ENCODE data around the gene PRKG1. TPM values are rescaled to one million over a fixed set of nuclear protein-coding genes. Genes with fewer than 3 reads are reported as not detected.
A peak's percentile ranks its signal among the peaks of the same experiment; 100 is the strongest.
"Not testable (repeated sequence)": the region's sequence is repeated elsewhere in the genome, so short reads cannot be mapped to it uniquely, and the experiment has no call there.

PRKG1 gene
- polyA plus RNA-seq, 1 donor = 38.2 TPM

- DNase-seq (ENCODE audit: low read depth) = no peak
Measured at GRCh38 chr10:52208365-52208764, 1134.1 kb downstream of the PRKG1 start.

DNA sequence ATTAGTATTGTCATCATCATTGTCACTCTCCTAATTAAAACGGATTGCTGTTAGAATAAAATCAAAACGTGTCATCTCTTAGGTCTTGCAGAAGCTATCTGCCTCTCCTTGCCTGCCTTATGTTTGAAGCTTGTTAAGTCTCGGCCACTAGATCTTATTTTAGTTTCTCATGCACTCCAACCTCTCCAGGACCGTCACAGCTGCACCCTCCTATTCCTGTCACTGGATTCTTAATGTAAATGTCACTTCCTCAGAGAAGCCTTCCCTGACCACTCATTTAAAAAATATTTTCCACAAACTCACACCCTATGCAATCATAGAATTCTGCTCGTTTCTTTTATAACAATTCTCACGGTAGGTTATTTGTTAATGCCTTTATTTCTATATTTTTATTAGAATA lies 1135.9 kb downstream of the PRKG1 start:
- no peak for DNase-seq (ENCODE audit: low read depth)

- no peak for DNase-seq (ENCODE audit: low read depth)
Measured at GRCh38 chr10:52212062-52212461, 1137.8 kb downstream of the PRKG1 start.

GRCh38 chr10:52212802-52213201 lies 1138.5 kb downstream of the PRKG1 start:
- DNase-seq (ENCODE audit: low read depth) = no peak

- DNase-seq (ENCODE audit: low read depth) = no peak
Measured at GRCh38 chr10:52213321-52213752, 1139.0 kb downstream of the PRKG1 start.

- peak; percentile 77 for DNase-seq (ENCODE audit: low read depth)
Measured at GRCh38 chr10:52215745-52216361, 1141.6 kb downstream of the PRKG1 start.

DNA sequence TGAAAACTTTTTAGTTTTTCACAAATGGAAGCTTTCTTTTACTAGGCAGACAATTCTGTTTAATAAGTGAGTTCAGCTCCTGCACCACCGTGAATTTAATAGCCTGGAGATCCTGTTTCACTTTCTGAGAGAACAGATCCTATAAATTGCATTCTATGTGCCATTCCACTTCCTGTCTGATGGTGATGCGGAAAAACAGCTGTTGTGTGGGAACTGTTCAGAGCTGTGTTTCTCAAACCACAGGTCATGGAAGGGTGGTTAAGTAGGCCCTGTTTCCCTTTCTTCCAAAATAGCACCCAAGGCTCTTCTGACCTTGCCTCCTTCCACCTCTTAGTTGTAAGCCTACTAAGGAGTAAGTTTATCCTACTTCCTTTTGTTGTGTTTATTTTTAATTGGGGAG lies 1142.6 kb downstream of the PRKG1 start:
- no peak for DNase-seq (ENCODE audit: low read depth)

- DNase-seq (ENCODE audit: low read depth) = no peak
Measured at GRCh38 chr10:52217531-52217930, 1143.2 kb downstream of the PRKG1 start.

GRCh38 chr10:52220947-52221346 lies 1146.7 kb downstream of the PRKG1 start:
- no peak for DNase-seq (ENCODE audit: low read depth)

DNA sequence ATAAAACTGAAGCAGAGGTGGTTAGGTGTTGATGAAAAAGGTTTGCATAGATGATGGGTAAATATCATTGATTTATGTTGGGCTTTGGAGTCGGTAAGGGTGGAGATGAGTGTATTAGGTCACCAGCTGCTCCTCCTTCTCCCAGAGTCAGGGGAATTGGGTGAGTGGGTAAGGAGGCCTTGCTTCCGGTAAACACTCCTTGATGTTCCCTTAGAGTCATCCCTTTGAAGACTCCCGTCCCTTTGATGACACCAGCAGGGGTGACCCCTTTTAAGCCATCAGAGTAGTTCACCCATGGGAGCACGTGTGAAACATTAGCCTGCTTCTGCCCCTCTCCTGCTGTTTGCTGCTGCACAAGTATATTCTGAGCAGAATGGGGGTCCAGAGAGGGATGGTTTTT lies 1147.6 kb downstream of the PRKG1 start:
- DNase-seq (ENCODE audit: low read depth) = no peak

- DNase-seq (ENCODE audit: low read depth) = no peak
Measured at GRCh38 chr10:52226197-52226847, 1152.0 kb downstream of the PRKG1 start.

GRCh38 chr10:52228556-52228955 lies 1154.3 kb downstream of the PRKG1 start:
- DNase-seq (ENCODE audit: low read depth) = no peak

- no peak for DNase-seq (ENCODE audit: low read depth)
Measured at GRCh38 chr10:52229291-52229931, 1155.1 kb downstream of the PRKG1 start.

- no peak for DNase-seq (ENCODE audit: low read depth)
Measured at GRCh38 chr10:52232561-52233350, 1158.5 kb downstream of the PRKG1 start.

- DNase-seq (ENCODE audit: low read depth) = not testable (repeated sequence)
Measured at GRCh38 chr10:52233351-52233991, 1159.2 kb downstream of the PRKG1 start.

DNA sequence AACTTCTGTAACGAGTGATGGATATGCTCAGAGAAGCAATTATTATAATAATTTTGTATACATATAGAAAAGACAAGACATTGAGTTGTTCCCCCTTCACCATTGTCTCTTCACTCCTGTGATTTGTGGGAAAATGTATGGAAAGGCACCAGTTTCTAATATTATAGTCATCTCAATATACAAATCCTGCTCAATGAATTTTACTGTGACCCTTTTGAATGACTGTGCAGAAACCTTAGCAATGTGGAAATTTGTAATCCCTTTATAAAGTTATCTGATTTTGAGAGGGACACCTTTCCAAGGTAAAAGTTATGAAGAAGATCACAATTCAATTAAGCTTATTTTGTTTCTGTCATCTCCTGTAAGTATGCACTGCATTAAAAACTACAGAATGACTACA lies 1165.5 kb downstream of the PRKG1 start:
- DNase-seq (ENCODE audit: low read depth) = no peak

- DNase-seq (ENCODE audit: low read depth) = no peak
Measured at GRCh38 chr10:52245547-52245946, 1171.3 kb downstream of the PRKG1 start.

GRCh38 chr10:52247929-52248328 lies 1173.6 kb downstream of the PRKG1 start:
- DNase-seq (ENCODE audit: low read depth) = not testable (repeated sequence)

- DNase-seq (ENCODE audit: low read depth) = no peak
Measured at GRCh38 chr10:52248697-52249306, 1174.5 kb downstream of the PRKG1 start.

DNA sequence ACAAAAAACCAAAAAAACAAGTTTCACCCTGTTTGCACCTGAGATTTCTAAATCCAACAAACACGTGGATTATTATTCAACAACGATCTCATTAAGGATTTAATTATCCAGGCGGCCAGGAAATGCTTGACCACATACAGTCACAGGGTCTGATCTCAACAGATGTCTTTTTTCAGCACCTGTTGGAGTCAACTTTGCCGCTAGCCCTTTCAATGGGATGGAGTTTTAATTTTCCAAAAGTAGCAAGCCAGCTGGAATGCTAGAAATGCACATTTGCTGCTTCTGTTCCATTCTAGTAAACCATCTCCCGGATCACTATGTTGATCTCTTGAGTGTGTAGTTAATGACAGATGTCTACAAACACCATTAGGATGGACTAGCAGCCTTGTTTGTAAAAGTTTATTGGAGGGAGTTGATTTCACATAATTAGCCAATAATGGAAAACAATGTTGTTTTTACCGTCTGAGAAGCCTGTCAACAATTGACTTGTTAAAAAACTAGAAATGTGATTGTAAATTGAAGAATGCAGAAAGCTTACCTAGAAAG lies 1175.6 kb downstream of the PRKG1 start:
- no peak for DNase-seq (ENCODE audit: low read depth)

DNA sequence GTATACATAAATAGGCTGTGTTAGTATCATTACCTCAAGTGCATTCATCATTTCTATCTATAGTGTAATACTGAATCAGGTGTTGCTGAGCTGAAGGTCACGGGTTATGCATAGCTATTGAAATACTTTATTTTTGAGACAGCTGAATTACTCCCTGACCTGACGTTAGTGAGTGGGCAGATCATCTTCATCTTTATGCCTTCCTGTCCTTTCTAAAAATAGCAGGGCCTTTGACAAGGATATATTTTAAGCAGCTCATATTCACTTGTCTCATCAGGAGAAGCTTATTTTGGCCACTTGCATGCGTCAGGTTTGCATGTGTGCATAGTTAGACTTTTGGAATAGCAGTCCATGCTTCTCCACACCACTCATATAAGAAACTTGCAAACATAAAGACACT lies 1176.2 kb downstream of the PRKG1 start:
- no peak for DNase-seq (ENCODE audit: low read depth)
